Measurements from ENCODE around the gene OLA1.

The OLA1 gene

GRCh38 chr2:174248998-174249592 is 763 bp upstream of the OLA1 start:
- TF ChIP-seq POLR2AphosphoS5 (IDR thresholded peaks at IDR 0.05; ENCODE audit: low read depth, low read length) (no peak), TAF1 (IDR thresholded peaks at IDR 0.05; ENCODE audit: borderline replicate concordance, insufficient read depth, low read length) (peak; percentile 43; the same call in 1 of the 2 replicates)

GRCh38 chr2:174247474-174248186 is 702 bp downstream of the OLA1 start:
- TF ChIP-seq TAF1 (IDR thresholded peaks at IDR 0.05; ENCODE audit: borderline replicate concordance, insufficient read depth, low read length): no peak
- TF ChIP-seq FOXP2 (optimal IDR thresholded peaks at IDR 0.05; ENCODE audit: borderline replicate concordance, extremely low read depth, extremely low read length, insufficient read depth): no peak
- TF ChIP-seq POLR2AphosphoS5 (IDR thresholded peaks at IDR 0.05; ENCODE audit: low read depth, low read length): no peak
- no peak for TF ChIP-seq REST (IDR thresholded peaks at IDR 0.05; ENCODE audit: insufficient read depth in 1 of 2, low read depth in 2 of 2, low read length in 2 of 2)

GRCh38 chr2:174246944-174247381 is 1.4 kb downstream of the OLA1 start:
- TF ChIP-seq REST (IDR thresholded peaks at IDR 0.05; ENCODE audit: insufficient read depth in 1 of 2, low read depth in 2 of 2, low read length in 2 of 2) (no peak), FOXP2 (optimal IDR thresholded peaks at IDR 0.05; ENCODE audit: borderline replicate concordance, extremely low read depth, extremely low read length, insufficient read depth) (no peak)

GRCh38 chr2:174245065-174245464 is 3.3 kb downstream of the OLA1 start:
- TF ChIP-seq FOXP2 (optimal IDR thresholded peaks at IDR 0.05; ENCODE audit: borderline replicate concordance, extremely low read depth, extremely low read length, insufficient read depth) (no peak), REST (IDR thresholded peaks at IDR 0.05; ENCODE audit: insufficient read depth in 1 of 2, low read depth in 2 of 2, low read length in 2 of 2) (no peak)

GRCh38 chr2:174243812-174244211 is 4.5 kb downstream of the OLA1 start:
- TF ChIP-seq FOXP2 (optimal IDR thresholded peaks at IDR 0.05; ENCODE audit: borderline replicate concordance, extremely low read depth, extremely low read length, insufficient read depth) (no peak), SIN3A (IDR thresholded peaks at IDR 0.05; ENCODE audit: borderline replicate concordance, insufficient read depth, low read length) (no peak), TAF1 (IDR thresholded peaks at IDR 0.05; ENCODE audit: borderline replicate concordance, insufficient read depth, low read length) (no peak), POLR2AphosphoS5 (IDR thresholded peaks at IDR 0.05; ENCODE audit: low read depth, low read length) (no peak), REST (IDR thresholded peaks at IDR 0.05; ENCODE audit: insufficient read depth in 1 of 2, low read depth in 2 of 2, low read length in 2 of 2) (no peak)

All from PFSK-1 (cell line).